HepG2 (cell line): ENCODE data around the gene ANKZF1. TPM values are rescaled to one million over a fixed set of nuclear protein-coding genes. Genes with fewer than 3 reads are reported as not detected.
A peak's percentile ranks its signal among the peaks of the same experiment; 100 is the strongest.

Experiments used
- ARID5B ChIP-seq: IDR thresholded peaks from 2 replicates; pipeline ENCODE4 v1.4.0; 2020; ENCODE audit warnings: mild to moderate bottlenecking, missing genetic modification reagents
- ATF2 ChIP-seq: sonication (generic); formaldehyde crosslinking; IDR thresholded peaks from 2 replicates; pipeline ENCODE4 v1.4.0; 2020; ENCODE audit warnings: missing genetic modification reagents
- ATF7-NPFF ChIP-seq: sonication (generic); formaldehyde crosslinking; IDR thresholded peaks from 2 replicates; pipeline ENCODE4 v1.8.1; 2023; ENCODE audit warnings: mild to moderate bottlenecking, low read depth, missing genetic modification reagents, moderate library complexity
- ATRX ChIP-seq: sonication (generic); formaldehyde crosslinking; IDR thresholded peaks from 2 replicates; pipeline ENCODE4 v1.4.0; 2020; ENCODE audit warnings: missing genetic modification reagents, borderline replicate concordance
- BCL6 ChIP-seq: IDR thresholded peaks from 2 replicates; pipeline ENCODE4 v1.6.1; 2016; ENCODE audit warnings: missing genetic modification reagents, missing compliant biosample characterization
- DDIT3 ChIP-seq: sonication (generic); formaldehyde crosslinking; IDR thresholded peaks from 2 replicates; pipeline ENCODE4 v1.4.0; 2020; ENCODE audit warnings: mild to moderate bottlenecking, missing genetic modification reagents
- EED ChIP-seq: sonication (generic); formaldehyde crosslinking; IDR thresholded peaks from 2 replicates; pipeline ENCODE4 v1.5.0; 2020; ENCODE audit warnings: mild to moderate bottlenecking, missing genetic modification reagents
- HES4 ChIP-seq: sonication (generic); formaldehyde crosslinking; IDR thresholded peaks from 2 replicates; pipeline ENCODE4 v1.9.0; 2021; ENCODE audit warnings: mild to moderate bottlenecking, missing genetic modification reagents, borderline replicate concordance
- KMT2A ChIP-seq: sonication (generic); formaldehyde crosslinking; IDR thresholded peaks from 2 replicates; pipeline ENCODE4 v1.4.0; 2020; ENCODE audit warnings: missing genetic modification reagents
- SNAPC4 ChIP-seq: sonication (generic); formaldehyde crosslinking; IDR thresholded peaks from 2 replicates; pipeline ENCODE4 v1.4.0; 2020; ENCODE audit warnings: mild to moderate bottlenecking, missing genetic modification reagents
- ZNF18 ChIP-seq: sonication (generic); formaldehyde crosslinking; IDR thresholded peaks from 2 replicates; pipeline ENCODE4 v1.8.0; 2022; ENCODE audit warnings: mild to moderate bottlenecking, missing genetic modification reagents; ENCODE audit not compliant: insufficient replicate concordance
- ZNF326 ChIP-seq: sonication (generic); formaldehyde crosslinking; IDR thresholded peaks from 2 replicates; pipeline ENCODE4 v1.4.0; 2020; ENCODE audit warnings: missing genetic modification reagents, borderline replicate concordance
- ZNF589 ChIP-seq: sonication (generic); formaldehyde crosslinking; conservative IDR thresholded peaks from 2 replicates; pipeline ENCODE4 v1.8.0; 2022; ENCODE audit warnings: mild to moderate bottlenecking, moderate library complexity, missing genetic modification reagents
- ZNF747 ChIP-seq: sonication (generic); formaldehyde crosslinking; IDR thresholded peaks from 2 replicates; pipeline ENCODE4 v1.8.1; 2023; ENCODE audit warnings: missing genetic modification reagents, mild to moderate bottlenecking, borderline replicate concordance
- ZNF883 ChIP-seq: sonication (generic); formaldehyde crosslinking; IDR thresholded peaks from 2 replicates; pipeline ENCODE4 v1.5.1; 2020; ENCODE audit warnings: mild to moderate bottlenecking, missing genetic modification reagents; ENCODE audit errors: not compliant biosample characterization
- polyA plus RNA-seq, 8 experiments: library from polyadenylated mRNA; depleted of rRNA in 3 of 8; stranded (reverse) in 7 of 8; unstranded in 1 of 8; fragments of >200 nt; fragmentation: Illumina TruSeq in 4 of 8; extraction: Trizol in 4 of 8; gene quantifications; 2 replicates each; pipeline versions ENCODE4 v1.2.1 to v1.2.3, GENCODE V29; 2011 to 2016; ENCODE audit warnings: low read depth in 4 of 8, missing spikeins in 1 of 8, mixed read lengths in 1 of 8; ENCODE audit not compliant: insufficient read depth in 1 of 8
- total RNA-seq, 5 experiments: library from RNA; depleted of rRNA; stranded (reverse); fragments of >200 nt; fragmentation: Illumina TruSeq; extraction: Trizol; gene quantifications; 2 replicates each; pipeline ENCODE4 v1.2.3, GENCODE V29; 2016; ENCODE audit warnings: low read depth in 1 of 5

The ANKZF1 gene
- total and polyA plus RNA-seq, 2 of the 13 experiments (the other 11 are each of a cell fraction or from before 2014, with no cell fraction given): 25.3 to 128 TPM

- peak; percentile 96 for TF ChIP-seq ATF7-NPFF (CRISPR knock-in tag)
- peak; percentile 85 for TF ChIP-seq ATF2 (CRISPR knock-in tag)
- TF ChIP-seq HES4 (CRISPR knock-in tag): peak; percentile 72; the same call in 1 of the 2 replicates
- TF ChIP-seq BCL6: no peak; the same call in 1 of the 2 replicates
- TF ChIP-seq KMT2A: peak; percentile 66
- TF ChIP-seq EED (CRISPR knock-in tag): no peak
- TF ChIP-seq ZNF326 (CRISPR knock-in tag): 0 out of 2 replicates have a peak, but pooled peaks have one; percentile 71
- TF ChIP-seq ARID5B (CRISPR knock-in tag): no peak; the same call in none of the 2 replicates
- TF ChIP-seq DDIT3 (CRISPR knock-in tag): no peak
- TF ChIP-seq SNAPC4: 0 out of 2 replicates have a peak, but pooled peaks have one; percentile 52
- TF ChIP-seq ZNF18 (CRISPR knock-in tag): peak; percentile 73
- TF ChIP-seq ZNF747: peak; percentile 58; the same call in 1 of the 2 replicates
- TF ChIP-seq ZNF589 (CRISPR knock-in tag): peak; percentile 72; the same call in 1 of the 2 replicates
- TF ChIP-seq ZNF883 (CRISPR knock-in tag): peak; percentile 41
- no peak for TF ChIP-seq ATRX (CRISPR knock-in tag)
Measured at GRCh38 chr2:219206328-219207133, 23.1 kb upstream of the ANKZF1 start, which contains the start of gene ZFAND2B (continued).
